ENCODE results near the gene TBL3.

- no peak for TF ChIP-seq RNF2 (IDR thresholded peaks at IDR 0.05; ENCODE audit: borderline replicate concordance, low read depth, low read length, missing control alignments, poor library complexity, severe bottlenecking)
- TF ChIP-seq POLR2A (IDR thresholded peaks at IDR 0.05; ENCODE audit: control extremely low read depth in 1 of 2, low read depth in 2 of 2, low read length in 2 of 2): no peak
These were observed 55.5 kb downstream of the TBL3 start for GRCh38 chr16:2027024-2028010.

Measured in H1 (cell line).